NOMO-1 treated with dmso at 0.1 percent for 144 hours (cell line): ENCODE data around the gene GNL1.
"Not testable (repeated sequence)": the region's sequence is repeated elsewhere in the genome, so short reads cannot be mapped to it uniquely, and the experiment has no call there.

Experiments
- DNase-seq: peaks from one replicate; lab custom pipeline; 2025; ENCODE audit not compliant: unreplicated experiment; lab: John Stamatoyannopoulos, UW

The GNL1 gene

DNA sequence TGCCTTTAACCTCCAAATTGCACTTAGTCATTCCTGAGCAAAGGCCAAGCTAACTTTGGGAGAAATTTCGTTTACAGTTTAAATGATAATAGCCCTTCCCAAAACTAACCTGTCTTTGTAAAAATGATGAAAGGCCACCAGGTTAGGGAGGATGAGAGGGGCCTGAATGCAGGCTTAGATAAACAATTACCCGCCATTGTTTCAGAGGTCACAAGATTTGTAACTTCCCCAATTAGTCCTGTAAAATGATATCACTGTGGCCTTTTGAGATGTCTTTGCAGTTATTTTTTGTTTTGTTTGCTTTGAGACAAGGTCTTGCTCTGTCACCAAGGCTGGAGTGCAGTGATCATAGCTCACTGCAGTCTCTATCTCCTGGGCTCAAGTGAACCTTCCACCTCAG is 26.3 kb downstream of the GNL1 start:
- DNase-seq: no peak

GRCh38 chr6:30529349-30529875 is 26.9 kb downstream of the GNL1 start:
- peak; percentile 51 for DNase-seq

- not testable (repeated sequence) for DNase-seq
These were observed 29.8 kb downstream of the GNL1 start for GRCh38 chr6:30526444-30526843.

- DNase-seq: not testable (repeated sequence)
These were observed 34.3 kb downstream of the GNL1 start for GRCh38 chr6:30521952-30522351.

DNA sequence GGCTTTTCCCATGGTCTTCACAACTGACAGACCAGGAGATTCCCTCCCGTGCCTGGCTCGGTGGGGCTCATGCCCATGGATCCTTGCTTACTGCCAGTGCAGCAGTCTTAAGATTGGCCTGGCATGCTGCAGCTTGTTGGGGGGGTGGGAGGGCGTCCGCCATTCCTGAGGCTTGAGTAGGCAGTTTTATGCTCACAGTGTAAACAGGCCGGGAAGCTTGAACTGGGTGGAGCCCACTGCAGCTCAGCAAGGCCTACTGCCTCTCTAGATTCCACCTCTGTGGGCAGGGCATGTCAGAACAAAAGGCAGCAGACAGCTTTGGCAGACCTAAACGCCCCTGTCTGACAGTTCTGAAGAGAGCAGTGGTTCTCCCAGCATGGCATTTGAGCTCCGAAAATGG is 35.2 kb downstream of the GNL1 start:
- not testable (repeated sequence) for DNase-seq

DNA sequence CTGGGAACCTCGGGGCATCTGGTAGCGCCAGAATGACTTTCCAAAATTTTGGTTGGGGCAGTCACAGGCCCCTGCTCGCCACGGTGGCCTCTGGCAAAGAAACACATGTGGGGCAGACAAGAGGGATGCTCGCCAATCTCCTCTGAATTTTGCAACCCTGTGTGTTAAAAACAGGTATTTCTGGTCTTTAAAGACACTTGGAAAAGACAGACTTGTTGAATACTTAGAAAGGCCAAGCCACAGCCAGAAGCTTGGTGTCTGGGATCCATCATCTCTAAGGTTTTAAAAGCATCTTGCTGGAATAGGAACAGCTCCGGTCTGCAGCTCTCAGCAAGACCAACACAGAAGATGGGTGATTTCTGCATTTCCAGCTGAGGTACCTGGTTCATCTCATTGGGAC is 35.8 kb downstream of the GNL1 start:
- DNase-seq: no peak

- DNase-seq: not testable (repeated sequence)
These were observed 37.7 kb downstream of the GNL1 start for GRCh38 chr6:30518505-30519145.

- DNase-seq: not testable (repeated sequence)
These were observed 38.4 kb downstream of the GNL1 start for GRCh38 chr6:30517767-30518504.

DNA sequence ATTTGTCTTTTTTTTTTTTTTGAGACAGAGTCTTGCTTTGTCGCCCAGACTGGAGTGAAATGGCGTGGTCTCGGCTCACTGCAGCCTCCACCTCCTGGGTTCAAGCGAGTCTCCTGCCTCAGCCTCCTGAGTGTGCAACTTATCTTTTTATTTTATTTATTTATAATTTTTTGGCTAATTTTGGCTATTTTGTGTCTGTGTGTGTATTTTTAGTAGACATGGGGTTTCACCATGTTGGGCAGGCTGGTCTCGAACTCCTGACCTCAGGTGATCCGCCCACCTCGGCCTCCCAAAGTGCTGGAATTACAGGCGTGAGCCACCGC is 39.6 kb downstream of the GNL1 start:
- DNase-seq: not testable (repeated sequence)

GRCh38 chr6:30515944-30516753 is 40.1 kb downstream of the GNL1 start:
- peak; percentile 98 for DNase-seq

GRCh38 chr6:30515106-30515505 is 41.2 kb downstream of the GNL1 start:
- no peak for DNase-seq

DNA sequence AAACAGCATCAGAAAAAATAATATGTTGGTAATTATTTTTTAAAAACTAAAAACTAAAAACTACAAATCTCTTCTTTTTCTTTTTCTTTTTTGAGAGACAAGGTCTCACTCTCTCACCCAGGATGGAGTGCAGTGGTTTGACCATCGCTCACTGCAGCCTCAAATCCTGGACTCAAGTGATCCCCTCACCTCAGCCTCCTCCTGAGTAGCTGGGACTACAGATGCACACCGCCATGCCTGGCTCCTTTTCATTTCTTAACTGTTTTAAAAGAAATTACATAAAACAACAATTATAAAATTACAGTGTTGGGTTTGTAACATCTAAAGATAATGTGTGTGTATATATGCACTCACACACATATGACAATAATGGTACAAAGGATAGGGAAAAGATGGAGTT is 42.8 kb downstream of the GNL1 start:
- DNase-seq: no peak

- DNase-seq: no peak
These were observed 45.1 kb downstream of the GNL1 start for GRCh38 chr6:30511169-30511546.

DNA sequence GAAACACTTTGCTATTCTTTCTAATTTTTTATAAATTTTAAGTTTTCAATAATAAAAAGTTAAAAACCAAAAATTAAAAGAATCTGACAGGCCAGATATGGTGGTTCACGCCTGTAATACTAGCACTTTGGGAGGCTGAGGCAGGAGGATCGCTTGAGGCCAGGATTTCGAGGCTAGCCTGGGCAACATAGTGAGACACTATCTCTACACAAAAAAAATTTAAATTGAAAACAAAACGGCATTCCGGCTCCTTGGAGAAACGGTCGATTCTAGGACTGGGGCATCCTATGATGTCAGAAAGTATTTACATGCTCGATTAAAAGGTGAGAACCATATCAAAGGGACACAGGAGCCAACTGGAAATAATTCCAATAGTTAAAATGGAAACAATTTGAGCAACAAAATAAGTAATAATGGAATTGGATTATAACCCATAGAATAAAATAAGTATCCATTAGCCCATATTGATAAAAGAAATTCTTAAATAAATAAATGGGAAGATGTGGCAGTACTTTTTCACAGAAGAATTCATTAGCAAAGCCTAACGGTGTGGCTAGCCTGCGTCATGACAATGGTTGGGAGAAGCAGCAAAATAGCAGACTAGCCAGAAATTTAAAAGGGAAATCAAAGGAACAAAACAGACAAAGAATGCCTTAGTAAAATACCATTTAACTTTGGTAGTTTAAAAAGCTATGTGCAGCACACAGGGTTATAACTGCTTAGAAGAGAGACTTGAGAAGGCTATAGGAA is 45.7 kb downstream of the GNL1 start:
- DNase-seq: no peak

GRCh38 chr6:30508890-30509736 is 47.2 kb downstream of the GNL1 start:
- DNase-seq: peak; percentile 69

DNA sequence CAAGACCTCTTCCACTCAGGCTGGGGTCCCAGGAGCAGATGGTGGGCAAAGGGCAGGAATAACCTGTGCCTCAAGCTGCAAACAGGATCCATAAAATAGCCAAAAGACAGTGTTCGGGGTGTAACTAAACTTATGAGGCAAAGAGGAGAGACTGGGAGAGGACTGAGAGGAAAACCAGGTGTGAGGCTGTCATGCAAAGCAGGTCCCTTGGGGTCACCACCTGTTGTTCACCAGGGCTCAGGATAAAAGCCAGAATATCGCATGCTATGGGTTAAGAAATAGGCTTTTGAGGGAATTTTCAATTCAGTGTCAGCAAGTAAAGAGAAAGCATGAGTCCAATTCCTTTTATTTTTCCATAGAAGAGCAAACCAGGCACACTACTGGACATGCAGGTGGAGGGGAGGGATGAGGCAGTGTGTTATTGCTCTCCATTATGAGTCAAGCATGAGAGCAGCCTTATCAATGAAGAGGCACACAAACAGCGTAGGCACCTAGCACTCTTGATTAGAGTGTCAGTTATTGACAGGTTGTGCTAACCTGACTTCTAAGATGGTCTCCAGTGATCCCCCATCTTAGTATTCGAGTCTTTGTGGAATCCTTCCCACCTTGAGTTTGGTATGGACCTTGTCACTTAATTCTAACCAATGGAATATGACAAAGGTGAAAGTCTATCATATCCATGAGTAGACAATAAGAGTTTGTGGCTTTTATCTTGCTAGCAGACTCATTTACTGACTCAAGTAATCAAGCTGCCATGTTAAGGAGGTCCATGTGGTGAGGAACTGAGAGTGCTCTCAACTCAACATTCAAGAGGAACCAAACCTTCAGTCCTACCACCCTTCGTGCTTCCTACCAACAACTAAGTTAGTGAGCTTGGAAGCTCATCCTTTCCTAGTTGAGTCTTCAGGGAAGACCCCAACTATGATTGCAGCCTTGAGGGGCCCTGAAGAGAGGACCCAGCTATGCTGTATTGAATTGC is 48.2 kb downstream of the GNL1 start:
- DNase-seq: no peak

GRCh38 chr6:30500421-30501355 is 55.6 kb downstream of the GNL1 start:
- no peak for DNase-seq

GRCh38 chr6:30498705-30499104 is 57.6 kb downstream of the GNL1 start:
- DNase-seq: not testable (repeated sequence)
